ENCODE results near the gene ETDB. TPM values are rescaled to one million over a fixed set of nuclear protein-coding genes. Genes with fewer than 3 reads are reported as not detected.
"Not testable (repeated sequence)": the region's sequence is repeated elsewhere in the genome, so short reads cannot be mapped to it uniquely, and the experiment has no call there.

Gene ETDB
- total and polyA plus RNA-seq, 4 donors: not detected

DNA sequence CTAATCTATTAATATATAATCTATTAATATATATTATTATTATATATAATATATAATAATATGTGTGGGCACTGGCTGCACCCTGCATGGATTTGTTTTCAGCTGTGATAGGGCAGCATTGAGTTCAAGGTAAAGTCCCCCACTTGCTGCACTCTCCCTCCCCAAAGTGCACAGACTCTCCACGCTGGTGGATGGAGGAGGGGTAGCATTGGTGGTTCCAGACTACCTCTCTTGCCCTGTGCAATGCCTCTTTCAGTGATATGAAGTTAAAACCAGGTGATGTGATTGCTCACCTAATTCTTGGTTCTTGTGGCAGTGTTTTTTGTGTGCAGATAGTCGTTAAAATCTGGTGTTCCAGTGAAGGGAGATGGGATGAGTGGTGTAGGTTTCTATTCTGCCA, 4.3 kb downstream of the ETDB start:
- not testable (repeated sequence) for H3K4me1 ChIP-seq (ENCODE audit: control insufficient read depth in 4 of 4, insufficient read depth in 4 of 4, low read length in 3 of 4); H3K9ac ChIP-seq (ENCODE audit: low read depth in 1 of 2, low read length in 2 of 2); H3K27me3 ChIP-seq (ENCODE audit: control insufficient read depth in 4 of 4, insufficient read depth in 4 of 4, low read length in 3 of 4); H3K9me3 ChIP-seq (ENCODE audit: control insufficient read depth in 4 of 4, low read length in 3 of 4); H3K27ac ChIP-seq (ENCODE audit: low read depth in 1 of 2, low read length in 2 of 2); DNase-seq (ENCODE audit: low spot score); H3K4me3 ChIP-seq (ENCODE audit: low read depth in 1 of 3, low read length in 3 of 3); H3K36me3 ChIP-seq (ENCODE audit: control insufficient read depth in 4 of 4, insufficient read depth in 3 of 4, low read depth in 1 of 4, low read length in 3 of 4)
- WGBS: no CpG with 5 or more reads among the region's 2 CpGs

DNA sequence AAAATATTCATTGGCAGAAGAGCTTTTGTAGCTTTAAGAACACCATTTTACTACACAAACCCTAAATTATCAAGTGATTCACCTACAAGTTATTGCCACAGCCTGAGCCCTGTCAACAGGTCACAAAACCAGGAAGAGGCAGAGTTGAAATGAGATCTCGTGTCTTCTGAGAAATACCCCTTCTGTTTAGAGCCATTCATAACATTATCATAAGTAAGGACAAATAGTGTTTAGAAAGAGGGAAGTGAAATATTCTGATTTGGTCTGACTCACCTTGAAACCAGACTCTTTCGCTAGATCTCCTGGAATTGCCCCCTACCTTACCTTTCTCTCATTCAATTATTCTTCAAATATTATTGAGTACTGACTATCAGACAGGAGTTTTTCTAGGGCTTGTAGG, 5.9 kb downstream of the ETDB start:
- TF ChIP-seq JUND (IDR thresholded peaks at IDR 0.05): no peak
- no peak for TF ChIP-seq HNF4G (IDR thresholded peaks at IDR 0.05)
- TF ChIP-seq, protein P1, sequence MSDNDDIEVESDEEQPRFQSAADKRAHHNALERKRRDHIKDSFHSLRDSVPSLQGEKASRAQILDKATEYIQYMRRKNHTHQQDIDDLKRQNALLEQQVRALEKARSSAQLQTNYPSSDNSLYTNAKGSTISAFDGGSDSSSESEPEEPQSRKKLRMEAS (IDR thresholded peaks at IDR 0.05): no peak
- no peak for TF ChIP-seq HNF4A (conservative IDR thresholded peaks at IDR 0.05)
- TF ChIP-seq, protein P2, sequence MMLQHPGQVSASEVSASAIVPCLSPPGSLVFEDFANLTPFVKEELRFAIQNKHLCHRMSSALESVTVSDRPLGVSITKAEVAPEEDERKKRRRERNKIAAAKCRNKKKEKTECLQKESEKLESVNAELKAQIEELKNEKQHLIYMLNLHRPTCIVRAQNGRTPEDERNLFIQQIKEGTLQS (IDR thresholded peaks at IDR 0.05): no peak
- TF ChIP-seq CTCF (IDR thresholded peaks at IDR 0.05; ENCODE audit: low read depth, low read length, missing input control): no peak
- no peak for TF ChIP-seq TAF1 (conservative IDR thresholded peaks at IDR 0.05)
- TF ChIP-seq FOXA2 (IDR thresholded peaks at IDR 0.05): no peak
- no peak for TF ChIP-seq YY1 (IDR thresholded peaks at IDR 0.05)
- TF ChIP-seq NR2F2 (IDR thresholded peaks at IDR 0.05): no peak
- TF ChIP-seq REST (IDR thresholded peaks at IDR 0.05): no peak
- TF ChIP-seq FOXA1 (IDR thresholded peaks at IDR 0.05): no peak
- no peak for DNase-seq (ENCODE audit: low spot score)
- no peak overlapping the region for H3K9ac ChIP-seq (ENCODE audit: low read depth in 1 of 2, low read length in 2 of 2)
- H3K4me1 ChIP-seq (ENCODE audit: control insufficient read depth in 4 of 4, insufficient read depth in 4 of 4, low read length in 3 of 4): no peaks in the 10 kb centered on the region
- no peak overlapping the region for H3K4me3 ChIP-seq (ENCODE audit: low read depth in 1 of 3, low read length in 3 of 3)
- H3K9me3 ChIP-seq (ENCODE audit: control insufficient read depth in 4 of 4, low read length in 3 of 4): no peaks in the 10 kb centered on the region
- H3K36me3 ChIP-seq (ENCODE audit: control insufficient read depth in 4 of 4, insufficient read depth in 3 of 4, low read depth in 1 of 4, low read length in 3 of 4): no peaks in the 10 kb centered on the region
- no peak overlapping the region for H3K27ac ChIP-seq (ENCODE audit: low read depth in 1 of 2, low read length in 2 of 2)
- 77% methylated on average over 2 of the region's 2 CpGs for WGBS
- H3K27me3 ChIP-seq (ENCODE audit: control insufficient read depth in 4 of 4, insufficient read depth in 4 of 4, low read length in 3 of 4): peaks cover 0 to 3% (median 0%) of the 10 kb centered on the region in 4 donors

GRCh38 chrX:135112743-135113142, 7.6 kb downstream of the ETDB start:
- H3K27me3 ChIP-seq (ENCODE audit: control insufficient read depth in 4 of 4, insufficient read depth in 4 of 4, low read length in 3 of 4): peaks cover 0 to 3% (median 0%) of the 10 kb centered on the region in 4 donors
- H3K27ac ChIP-seq (ENCODE audit: low read depth in 1 of 2, low read length in 2 of 2): no peak overlapping the region
- WGBS: 90% methylated on average over 1 of the region's 1 CpG
- no peaks in the 10 kb centered on the region for H3K9me3 ChIP-seq (ENCODE audit: control insufficient read depth in 4 of 4, low read length in 3 of 4)
- no peak for DNase-seq (ENCODE audit: low spot score)
- H3K36me3 ChIP-seq (ENCODE audit: control insufficient read depth in 4 of 4, insufficient read depth in 3 of 4, low read depth in 1 of 4, low read length in 3 of 4): no peaks in the 10 kb centered on the region
- no peak overlapping the region for H3K9ac ChIP-seq (ENCODE audit: low read depth in 1 of 2, low read length in 2 of 2)
- no peak overlapping the region for H3K4me3 ChIP-seq (ENCODE audit: low read depth in 1 of 3, low read length in 3 of 3)
- no peak for TF ChIP-seq TAF1 (conservative IDR thresholded peaks at IDR 0.05)
- no peak for TF ChIP-seq RXRA (IDR thresholded peaks at IDR 0.05)
- no peak for TF ChIP-seq JUND (IDR thresholded peaks at IDR 0.05)
- TF ChIP-seq GABPA (IDR thresholded peaks at IDR 0.05 in 1 of 2, conservative IDR thresholded peaks at IDR 0.05 in 1 of 2): no peak
- TF ChIP-seq, protein P2 (IDR thresholded peaks at IDR 0.05): no peak
- no peak for TF ChIP-seq SP1 (IDR thresholded peaks at IDR 0.05)
- no peak for TF ChIP-seq FOXA1 (IDR thresholded peaks at IDR 0.05)
- no peaks in the 10 kb centered on the region for H3K4me1 ChIP-seq (ENCODE audit: control insufficient read depth in 4 of 4, insufficient read depth in 4 of 4, low read length in 3 of 4)
